Esophagus muscularis mucosa (tissue), 4 donors: ENCODE results near the gene NPTN.

ENCODE experiments used
- EP300 ChIP-seq: sonication (generic); formaldehyde crosslinking; IDR thresholded peaks from one replicate; pipeline ENCODE4 v1.6.1; 2017; ENCODE audit warnings: antibody characterized with exemption
- POLR2A ChIP-seq: fragments of 450-650 bp; IDR thresholded peaks from one replicate; pipeline ENCODE4 v1.6.1; 2017; ENCODE audit warnings: antibody characterized with exemption, moderate library complexity, mild to moderate bottlenecking, low read depth
- POLR2AphosphoS5 ChIP-seq, 2 donors: sonication (generic); formaldehyde crosslinking; IDR thresholded peaks; one replicate each; pipeline ENCODE4 v1.6.1; 2017; ENCODE audit warnings: antibody characterized with exemption in 2 of 2
- TF ChIP-seq, protein P1 (sequence below), 3 experiments: fragments of 200-600 bp in 2 of 3; fragments of 450-650 bp in 1 of 3; sonication (generic) in 2 of 3; IDR thresholded peaks; one replicate each; pipeline ENCODE4 v1.5.1; 2017 to 2019; ENCODE audit warnings: antibody characterized with exemption in 3 of 3, mild to moderate bottlenecking in 2 of 3, moderate library complexity in 1 of 3

DNA sequence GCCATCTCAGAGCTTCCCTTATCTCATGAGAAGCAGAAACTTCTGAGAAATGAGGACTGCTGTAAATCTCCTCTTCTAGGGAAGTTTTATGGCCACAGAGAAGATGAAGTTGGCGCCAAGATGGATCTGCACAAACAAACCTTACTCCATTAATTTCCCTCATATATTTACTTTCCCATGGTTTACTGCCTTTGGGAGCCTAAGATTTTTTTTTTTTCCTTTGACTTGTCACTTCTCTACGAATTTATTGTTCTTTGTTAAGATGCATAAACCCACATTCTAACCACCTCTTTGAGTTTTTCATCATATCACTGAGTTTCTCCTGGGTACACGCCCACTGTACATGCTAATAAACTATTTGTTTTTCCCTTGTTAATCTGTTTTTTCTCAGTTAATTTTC, 21.5 kb upstream of the NPTN start:
- TF ChIP-seq EP300 (no peak), POLR2A (no peak), POLR2AphosphoS5 (IDR thresholded peaks at IDR 0.05) (no peak)
- TF ChIP-seq, protein P1, sequence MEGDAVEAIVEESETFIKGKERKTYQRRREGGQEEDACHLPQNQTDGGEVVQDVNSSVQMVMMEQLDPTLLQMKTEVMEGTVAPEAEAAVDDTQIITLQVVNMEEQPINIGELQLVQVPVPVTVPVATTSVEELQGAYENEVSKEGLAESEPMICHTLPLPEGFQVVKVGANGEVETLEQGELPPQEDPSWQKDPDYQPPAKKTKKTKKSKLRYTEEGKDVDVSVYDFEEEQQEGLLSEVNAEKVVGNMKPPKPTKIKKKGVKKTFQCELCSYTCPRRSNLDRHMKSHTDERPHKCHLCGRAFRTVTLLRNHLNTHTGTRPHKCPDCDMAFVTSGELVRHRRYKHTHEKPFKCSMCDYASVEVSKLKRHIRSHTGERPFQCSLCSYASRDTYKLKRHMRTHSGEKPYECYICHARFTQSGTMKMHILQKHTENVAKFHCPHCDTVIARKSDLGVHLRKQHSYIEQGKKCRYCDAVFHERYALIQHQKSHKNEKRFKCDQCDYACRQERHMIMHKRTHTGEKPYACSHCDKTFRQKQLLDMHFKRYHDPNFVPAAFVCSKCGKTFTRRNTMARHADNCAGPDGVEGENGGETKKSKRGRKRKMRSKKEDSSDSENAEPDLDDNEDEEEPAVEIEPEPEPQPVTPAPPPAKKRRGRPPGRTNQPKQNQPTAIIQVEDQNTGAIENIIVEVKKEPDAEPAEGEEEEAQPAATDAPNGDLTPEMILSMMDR (IDR thresholded peaks at IDR 0.05), result no peak
